Cardiac muscle cell (in vitro differentiated cells and primary cell): ENCODE data around the gene WDR74. TPM values are rescaled to one million over a fixed set of nuclear protein-coding genes. Genes with fewer than 3 reads are reported as not detected.

Experiments
- DNase-seq, 2 donors: peaks; one replicate each; pipeline versions ENCODE4 v3.0.0 to v3.0.0-alpha.2; 2010 to 2017; ENCODE audit warnings: low read depth in 1 of 2, low spot score in 1 of 2
- H3K27ac ChIP-seq: fragments of 200-600 bp; sonication (generic); 2 replicates; pipeline ENCODE4 v1.5.1; 2016
- H3K27me3 ChIP-seq: fragments of 200-600 bp; sonication (generic); 2 replicates; pipeline ENCODE4 v1.6.0; 2016; ENCODE audit warnings: control low read depth
- H3K36me3 ChIP-seq: fragments of 200-600 bp; sonication (generic); 2 replicates; pipeline ENCODE4 v1.5.1; 2016; ENCODE audit warnings: control low read depth
- H3K4me1 ChIP-seq: fragments of 200-600 bp; sonication (generic); 2 replicates; pipeline ENCODE4 v1.8.1; 2017; ENCODE audit warnings: low read depth, mild to moderate bottlenecking, mixed run types
- H3K4me3 ChIP-seq: fragments of 200-600 bp; sonication (generic); 2 replicates; pipeline ENCODE4 v1.5.1; 2016; ENCODE audit warnings: mild to moderate bottlenecking
- H3K9me3 ChIP-seq: fragments of 200-600 bp; sonication (generic); 2 replicates; pipeline ENCODE4 v1.5.1; 2017; ENCODE audit warnings: low read depth, mild to moderate bottlenecking, control low read depth
- polyA plus RNA-seq: library from polyadenylated mRNA; unstranded; fragments of >200 nt; fragmentation: Nextera tagmentation; extraction: Ambion mirVana; gene quantifications from 2 replicates; pipeline ENCODE4 v1.2.1, GENCODE V29; 2016
- total RNA-seq: library from RNA; depleted of rRNA; stranded (reverse); fragments of >200 nt; gene quantifications from 2 replicates; pipeline ENCODE4 v1.2.3, GENCODE V29; 2016
- TF ChIP-seq, protein P1 (sequence below): IDR thresholded peaks from 2 replicates; pipeline ENCODE4 v1.5.1; 2012; ENCODE audit warnings: low read depth, mild to moderate bottlenecking, low read length

WDR74 gene
- total RNA-seq (47.4 and 63.3 TPM in 2 replicates), polyA plus RNA-seq (42.1 and 52.8 TPM in 2 replicates)

DNA sequence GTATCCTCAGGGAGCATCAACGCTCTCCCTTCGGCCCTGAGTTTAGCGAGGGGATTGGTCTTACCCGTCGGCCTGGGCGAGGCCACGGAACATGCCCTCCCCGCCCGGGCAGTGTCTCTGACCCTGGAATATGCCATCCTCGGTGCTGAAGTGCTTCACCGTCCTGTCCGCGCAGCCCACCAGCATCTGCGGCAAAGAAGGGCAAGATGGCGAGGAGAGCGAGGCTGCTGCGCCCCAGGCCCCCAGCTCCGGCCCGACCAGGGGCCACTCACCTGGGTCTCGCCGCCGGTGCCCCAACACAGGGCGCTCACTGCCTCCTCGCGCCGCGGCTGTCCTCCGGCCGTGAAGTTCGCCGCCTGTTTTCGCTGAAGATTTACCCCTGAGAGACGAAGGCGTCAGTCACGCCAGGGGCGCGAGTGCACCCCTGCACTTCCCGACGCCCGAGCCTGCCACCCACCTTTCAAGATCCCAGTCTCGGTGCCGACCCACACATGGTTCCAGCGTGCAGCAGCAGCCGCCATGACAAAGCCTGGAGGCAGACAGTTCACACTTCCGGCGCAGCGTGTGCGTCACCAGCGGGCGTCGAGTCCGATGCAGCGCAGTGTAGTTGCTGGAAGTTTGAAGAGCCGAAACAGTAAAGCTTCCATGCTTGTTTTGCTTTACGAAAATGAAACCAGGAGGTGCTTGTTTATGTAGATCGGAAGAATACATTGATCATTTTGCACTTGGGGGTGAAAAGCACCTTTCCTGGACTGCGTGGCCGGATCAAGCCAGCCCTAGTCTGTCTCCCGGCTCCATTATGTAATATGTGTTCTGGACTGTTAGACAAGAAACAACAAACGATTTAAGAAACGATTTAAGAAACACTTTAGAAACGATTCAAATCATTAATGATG is at the start of gene WDR74:
TSS of gene WDR74 (minus strand) at position 541 of the 896 bp plus-strand sequence. CDS start at position 521, 20 bp downstream.
- Histone ChIP-seq H3K27me3 (no peaks in the 10 kb centered on the region), H3K36me3 (no peaks in the 10 kb centered on the region), H3K9me3 (no peaks in the 10 kb centered on the region), H3K4me3 (peak within 1 kb of the TSS; percentile 95), H3K4me1 (peaks cover 9% of the 10 kb centered on the region), H3K27ac (peak within 1 kb of the TSS; percentile 99)
- DNase-seq, result peak; percentile 95
- TF ChIP-seq, protein P1, sequence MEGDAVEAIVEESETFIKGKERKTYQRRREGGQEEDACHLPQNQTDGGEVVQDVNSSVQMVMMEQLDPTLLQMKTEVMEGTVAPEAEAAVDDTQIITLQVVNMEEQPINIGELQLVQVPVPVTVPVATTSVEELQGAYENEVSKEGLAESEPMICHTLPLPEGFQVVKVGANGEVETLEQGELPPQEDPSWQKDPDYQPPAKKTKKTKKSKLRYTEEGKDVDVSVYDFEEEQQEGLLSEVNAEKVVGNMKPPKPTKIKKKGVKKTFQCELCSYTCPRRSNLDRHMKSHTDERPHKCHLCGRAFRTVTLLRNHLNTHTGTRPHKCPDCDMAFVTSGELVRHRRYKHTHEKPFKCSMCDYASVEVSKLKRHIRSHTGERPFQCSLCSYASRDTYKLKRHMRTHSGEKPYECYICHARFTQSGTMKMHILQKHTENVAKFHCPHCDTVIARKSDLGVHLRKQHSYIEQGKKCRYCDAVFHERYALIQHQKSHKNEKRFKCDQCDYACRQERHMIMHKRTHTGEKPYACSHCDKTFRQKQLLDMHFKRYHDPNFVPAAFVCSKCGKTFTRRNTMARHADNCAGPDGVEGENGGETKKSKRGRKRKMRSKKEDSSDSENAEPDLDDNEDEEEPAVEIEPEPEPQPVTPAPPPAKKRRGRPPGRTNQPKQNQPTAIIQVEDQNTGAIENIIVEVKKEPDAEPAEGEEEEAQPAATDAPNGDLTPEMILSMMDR, result no peak

DNA sequence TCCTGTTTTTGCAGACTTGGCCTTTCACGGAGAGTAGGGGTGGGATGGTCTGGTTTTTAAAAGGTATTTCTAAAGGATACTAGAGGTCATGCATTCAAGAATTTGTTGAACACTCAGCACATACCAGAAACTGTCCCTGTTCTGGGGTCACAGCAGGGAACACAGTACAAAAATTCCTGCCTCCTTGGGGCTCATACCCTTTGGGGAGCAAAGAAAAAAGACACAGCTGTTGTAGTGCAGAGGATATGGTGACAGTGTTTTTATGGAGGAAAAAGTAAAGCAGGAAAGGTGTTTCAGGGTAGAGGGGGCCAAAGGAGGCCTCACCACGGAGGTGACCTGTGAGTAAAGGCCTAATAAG is 49.7 kb upstream of the WDR74 start:
- TF ChIP-seq, protein P1, result no peak
- peaks cover 24% of the 10 kb centered on the region for H3K4me1 ChIP-seq
- H3K27me3 ChIP-seq, result no peaks in the 10 kb centered on the region
- H3K9me3 ChIP-seq, result no peaks in the 10 kb centered on the region
- peak overlapping the region; percentile 88 for H3K27ac ChIP-seq
- no peak overlapping the region for H3K4me3 ChIP-seq
- peaks cover 47% of the 10 kb centered on the region for H3K36me3 ChIP-seq
- DNase-seq, result no peak

DNA sequence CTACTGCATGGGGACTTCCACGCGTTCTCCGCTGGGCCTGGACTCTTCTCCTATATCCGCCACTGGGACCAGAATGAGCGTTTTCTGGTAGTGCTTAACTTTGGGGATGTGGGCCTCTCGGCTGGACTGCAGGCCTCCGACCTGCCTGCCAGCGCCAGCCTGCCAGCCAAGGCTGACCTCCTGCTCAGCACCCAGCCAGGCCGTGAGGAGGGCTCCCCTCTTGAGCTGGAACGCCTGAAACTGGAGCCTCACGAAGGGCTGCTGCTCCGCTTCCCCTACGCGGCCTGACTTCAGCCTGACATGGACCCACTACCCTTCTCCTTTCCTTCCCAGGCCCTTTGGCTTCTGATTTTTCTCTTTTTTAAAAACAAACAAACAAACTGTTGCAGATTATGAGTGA is 49.0 kb upstream of the WDR74 start:
- peaks cover 24% of the 10 kb centered on the region for H3K4me1 ChIP-seq
- no peaks in the 10 kb centered on the region for H3K27me3 ChIP-seq
- no peak overlapping the region for H3K4me3 ChIP-seq
- no peak for DNase-seq
- TF ChIP-seq, protein P1, result no peak
- H3K9me3 ChIP-seq, result no peaks in the 10 kb centered on the region
- H3K36me3 ChIP-seq, result peaks cover 54% of the 10 kb centered on the region
- H3K27ac ChIP-seq, result peak overlapping the region; percentile 88

DNA sequence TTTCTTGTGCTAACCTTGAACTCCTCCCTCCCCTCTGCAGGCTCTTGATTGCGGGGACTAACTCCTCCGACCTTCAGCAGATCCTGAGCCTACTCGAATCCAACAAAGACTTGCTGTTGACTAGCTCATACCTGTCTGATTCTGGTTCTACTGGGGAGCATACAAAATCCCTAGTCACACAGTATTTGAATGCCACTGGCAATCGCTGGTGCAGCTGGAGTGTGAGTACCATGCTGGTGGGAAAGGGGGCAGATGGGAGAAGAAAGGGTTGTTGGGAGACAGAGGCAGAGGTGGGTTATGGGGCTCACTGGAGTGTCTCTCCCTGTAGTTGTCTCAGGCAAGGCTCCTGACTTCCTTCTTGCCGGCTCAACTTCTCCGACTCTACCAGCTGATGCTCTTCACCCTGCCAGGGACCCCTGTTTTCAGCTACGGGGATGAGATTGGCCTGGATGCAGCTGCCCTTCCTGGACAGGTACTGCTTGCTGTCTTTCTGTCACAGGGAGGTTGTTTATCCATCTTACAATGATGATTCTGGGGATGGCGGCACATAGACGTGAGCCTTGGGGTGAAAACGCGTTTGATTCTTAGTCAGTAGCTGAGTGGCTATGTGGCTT is 45.9 kb upstream of the WDR74 start:
- TF ChIP-seq, protein P1, result no peak
- peaks cover 64% of the 10 kb centered on the region for H3K36me3 ChIP-seq
- H3K9me3 ChIP-seq, result no peaks in the 10 kb centered on the region
- no peak for DNase-seq
- H3K27me3 ChIP-seq, result no peaks in the 10 kb centered on the region
- peaks cover 29% of the 10 kb centered on the region for H3K4me1 ChIP-seq
- H3K4me3 ChIP-seq, result no peak overlapping the region
- no peak overlapping the region for H3K27ac ChIP-seq

DNA sequence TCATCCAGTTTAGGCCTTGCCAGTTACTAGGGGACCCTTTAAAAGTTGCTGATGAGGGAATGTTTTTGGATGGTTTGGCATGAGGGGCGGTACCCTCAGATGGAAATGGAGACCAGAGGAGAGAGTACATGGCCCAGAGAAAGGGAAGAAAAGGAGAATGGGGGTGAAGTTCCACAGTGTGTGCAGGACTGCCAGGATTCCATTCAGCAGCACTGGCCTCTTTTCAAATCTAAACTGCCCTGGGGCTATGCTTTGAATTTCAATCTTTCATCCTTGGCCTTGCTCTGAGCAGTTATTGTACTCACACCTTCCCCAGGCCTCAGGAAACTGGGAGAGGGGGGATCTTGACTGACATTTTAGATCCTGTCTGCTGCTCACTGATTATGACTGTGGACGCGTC is 44.3 kb upstream of the WDR74 start:
- TF ChIP-seq, protein P1, result no peak
- peak overlapping the region; percentile 94 for H3K27ac ChIP-seq
- no peak for DNase-seq
- H3K36me3 ChIP-seq, result peaks cover 58% of the 10 kb centered on the region
- no peaks in the 10 kb centered on the region for H3K27me3 ChIP-seq
- no peak overlapping the region for H3K4me3 ChIP-seq
- no peaks in the 10 kb centered on the region for H3K9me3 ChIP-seq
- H3K4me1 ChIP-seq, result peaks cover 21% of the 10 kb centered on the region
